Measurements from ENCODE around the gene DLL4.

Gene DLL4

DNA sequence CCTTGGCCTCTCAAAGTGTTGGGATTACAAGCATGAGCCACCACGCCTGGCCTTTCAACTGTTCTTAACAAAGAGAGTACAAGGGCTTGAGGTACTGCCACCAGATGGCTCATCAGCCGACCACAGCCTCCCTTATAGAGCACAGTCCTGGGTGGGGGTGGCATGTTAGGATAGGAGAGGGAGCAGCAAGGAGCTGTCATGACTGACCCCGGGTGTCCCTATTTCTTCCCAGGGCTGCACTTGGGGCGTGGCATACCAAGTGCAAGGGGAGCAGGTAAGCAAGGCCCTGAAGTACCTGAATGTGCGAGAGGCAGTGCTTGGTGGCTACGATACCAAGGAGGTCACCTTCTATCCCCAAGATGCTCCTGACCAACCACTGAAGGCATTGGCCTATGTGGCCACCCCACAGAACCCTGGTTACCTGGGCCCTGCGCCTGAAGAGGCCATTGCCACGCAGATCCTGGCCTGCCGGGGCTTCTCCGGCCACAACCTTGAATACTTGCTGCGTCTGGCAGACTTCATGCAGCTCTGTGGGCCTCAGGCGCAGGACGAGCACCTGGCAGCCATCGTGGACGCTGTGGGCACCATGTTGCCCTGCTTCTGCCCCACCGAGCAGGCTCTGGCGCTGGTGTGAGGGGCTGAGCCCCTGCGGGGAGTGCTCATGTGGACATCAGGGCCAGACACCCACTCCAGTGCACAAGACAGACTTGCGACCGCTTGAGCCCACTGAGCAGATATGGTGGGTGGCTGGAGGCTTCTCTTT, 26.2 kb downstream of the DLL4 start:
- 89 to 90% methylated on average over 20 of the region's 20 CpGs for WGBS, 2 experiments
- Histone ChIP-seq H3K4me3 (ENCODE audit: insufficient read depth, low read depth, low read length) (no peak overlapping the region), H3K9me3 (ENCODE audit: control insufficient read depth, low read length) (no peaks in the 10 kb centered on the region), H3K27me3 (ENCODE audit: control insufficient read depth, insufficient read depth, low read length, poor library complexity, severe bottlenecking) (peaks cover 15% of the 10 kb centered on the region), H3K27ac (ENCODE audit: insufficient read depth, low read depth, low read length, poor library complexity, severe bottlenecking) (no peak overlapping the region), H3K4me1 (ENCODE audit: control insufficient read depth, insufficient read depth, low read length) (peaks cover 7% of the 10 kb centered on the region), H3K36me3 (ENCODE audit: control insufficient read depth, insufficient read depth, low read length) (no peaks in the 10 kb centered on the region)

DNA sequence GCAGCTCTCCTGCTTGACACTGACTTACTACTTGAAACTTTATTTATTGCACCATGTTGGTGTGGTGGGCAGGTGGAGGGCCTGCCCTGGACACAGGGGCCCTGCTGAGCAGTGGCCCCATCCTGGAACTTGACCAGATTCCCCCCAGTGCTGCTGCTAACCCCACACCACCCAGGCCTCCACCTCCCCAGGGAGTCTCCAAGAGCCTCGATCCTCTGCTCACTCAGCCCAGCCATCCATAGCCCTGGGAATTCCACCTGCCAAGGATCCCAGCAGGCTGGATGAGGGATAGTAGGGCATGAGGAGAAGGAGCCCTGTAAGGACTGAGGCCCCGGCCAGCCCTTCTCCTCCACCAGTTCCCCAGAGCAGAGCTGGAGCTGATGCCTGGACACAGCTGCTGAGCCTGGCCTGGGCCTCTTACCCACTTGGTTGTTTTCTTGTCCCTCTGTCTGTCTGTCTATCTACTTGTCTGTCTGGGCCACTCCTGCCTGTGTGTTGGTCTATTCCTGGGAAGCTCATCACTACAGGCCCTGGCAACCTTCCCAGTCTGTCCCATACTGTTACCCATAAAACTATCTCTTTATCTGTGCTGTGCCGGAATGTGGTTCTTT, 26.9 kb downstream of the DLL4 start:
- no peak overlapping the region for H3K27ac ChIP-seq (ENCODE audit: insufficient read depth, low read depth, low read length, poor library complexity, severe bottlenecking)
- peaks cover 8% of the 10 kb centered on the region for H3K4me1 ChIP-seq (ENCODE audit: control insufficient read depth, insufficient read depth, low read length)
- peaks cover 15% of the 10 kb centered on the region for H3K27me3 ChIP-seq (ENCODE audit: control insufficient read depth, insufficient read depth, low read length, poor library complexity, severe bottlenecking)
- WGBS, 2 experiments = 84 to 90% methylated on average over 2 to 3 of the region's 3 CpGs
- H3K9me3 ChIP-seq (ENCODE audit: control insufficient read depth, low read length) = no peaks in the 10 kb centered on the region
- H3K4me3 ChIP-seq (ENCODE audit: insufficient read depth, low read depth, low read length) = no peak overlapping the region
- H3K36me3 ChIP-seq (ENCODE audit: control insufficient read depth, insufficient read depth, low read length) = no peaks in the 10 kb centered on the region

DNA sequence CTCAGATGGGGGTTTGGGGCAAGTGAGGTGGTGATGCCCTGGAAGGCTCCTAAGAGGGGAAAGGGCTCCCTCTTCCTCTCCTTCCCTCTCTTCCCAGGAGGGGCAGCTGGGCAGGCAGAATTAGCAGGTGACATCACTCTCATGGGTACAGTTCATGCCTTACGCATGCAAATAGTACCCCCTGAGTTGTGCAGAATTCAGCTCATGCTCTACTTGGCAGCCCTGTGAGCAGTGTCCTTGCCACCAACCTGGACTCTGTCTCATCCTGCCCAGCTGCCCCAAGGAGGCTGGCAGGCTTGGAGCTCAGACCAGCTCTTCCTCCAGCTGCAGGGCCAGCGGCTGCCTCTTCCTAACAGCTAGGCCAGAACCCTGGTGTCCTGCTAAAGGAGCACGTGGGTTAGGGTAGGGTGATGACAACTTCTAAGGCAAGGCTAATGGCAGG, 27.4 kb downstream of the DLL4 start:
- Histone ChIP-seq H3K4me1 (ENCODE audit: control insufficient read depth, insufficient read depth, low read length) (peaks cover 8% of the 10 kb centered on the region), H3K9me3 (ENCODE audit: control insufficient read depth, low read length) (no peaks in the 10 kb centered on the region), H3K27me3 (ENCODE audit: control insufficient read depth, insufficient read depth, low read length, poor library complexity, severe bottlenecking) (peaks cover 15% of the 10 kb centered on the region), H3K36me3 (ENCODE audit: control insufficient read depth, insufficient read depth, low read length) (no peaks in the 10 kb centered on the region), H3K4me3 (ENCODE audit: insufficient read depth, low read depth, low read length) (no peak overlapping the region), H3K27ac (ENCODE audit: insufficient read depth, low read depth, low read length, poor library complexity, severe bottlenecking) (no peak overlapping the region)
- 94 to 98% methylated on average over 3 of the region's 3 CpGs for WGBS, 2 experiments

GRCh38 chr15:40957041-40957555, 28.0 kb downstream of the DLL4 start:
- no peak overlapping the region for H3K4me3 ChIP-seq (ENCODE audit: insufficient read depth, low read depth, low read length)
- 90 to 96% methylated on average over 4 of the region's 4 CpGs for WGBS, 2 experiments
- H3K36me3 ChIP-seq (ENCODE audit: control insufficient read depth, insufficient read depth, low read length) = no peaks in the 10 kb centered on the region
- H3K4me1 ChIP-seq (ENCODE audit: control insufficient read depth, insufficient read depth, low read length) = peaks cover 8% of the 10 kb centered on the region
- H3K27me3 ChIP-seq (ENCODE audit: control insufficient read depth, insufficient read depth, low read length, poor library complexity, severe bottlenecking) = peaks cover 14% of the 10 kb centered on the region
- no peak overlapping the region for H3K27ac ChIP-seq (ENCODE audit: insufficient read depth, low read depth, low read length, poor library complexity, severe bottlenecking)
- no peaks in the 10 kb centered on the region for H3K9me3 ChIP-seq (ENCODE audit: control insufficient read depth, low read length)

DNA sequence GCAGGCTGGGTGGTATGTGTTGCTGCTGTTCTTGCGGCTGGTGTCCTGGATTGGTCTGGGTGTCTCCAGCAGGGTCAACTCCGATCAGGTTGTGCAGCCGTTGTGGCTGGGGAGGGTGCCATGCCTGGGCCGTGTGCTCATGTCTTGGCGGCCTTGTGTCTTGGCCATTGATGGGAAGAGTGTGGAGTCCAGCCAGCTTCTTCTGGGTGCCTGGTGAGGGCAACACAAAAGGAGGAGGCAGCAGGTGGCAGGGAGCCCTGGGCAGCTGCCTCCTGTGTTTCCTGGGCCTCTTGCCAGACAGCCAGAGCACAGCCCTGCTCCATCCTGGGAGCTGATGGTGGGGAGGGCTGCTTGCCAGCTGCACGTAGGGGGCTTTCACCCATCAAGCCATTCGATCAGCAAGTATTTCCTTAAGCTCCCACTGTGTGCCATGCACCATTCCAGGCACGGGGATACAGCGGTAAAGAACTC, 28.5 kb downstream of the DLL4 start:
- WGBS, 2 experiments = 92% methylated on average over 9 of the region's 9 CpGs

GRCh38 chr15:40958146-40958545, 29.0 kb downstream of the DLL4 start:
- H3K27ac ChIP-seq (ENCODE audit: insufficient read depth, low read depth, low read length, poor library complexity, severe bottlenecking) = no peak overlapping the region
- H3K4me1 ChIP-seq (ENCODE audit: control insufficient read depth, insufficient read depth, low read length) = peaks cover 8% of the 10 kb centered on the region
- peaks cover 9% of the 10 kb centered on the region for H3K27me3 ChIP-seq (ENCODE audit: control insufficient read depth, insufficient read depth, low read length, poor library complexity, severe bottlenecking)
- no peaks in the 10 kb centered on the region for H3K36me3 ChIP-seq (ENCODE audit: control insufficient read depth, insufficient read depth, low read length)
- no peaks in the 10 kb centered on the region for H3K9me3 ChIP-seq (ENCODE audit: control insufficient read depth, low read length)
- H3K4me3 ChIP-seq (ENCODE audit: insufficient read depth, low read depth, low read length) = no peak overlapping the region
- 94% methylated on average over 6 of the region's 6 CpGs for WGBS, 2 experiments

More for the DNA sequence above, 28.5 kb downstream of the DLL4 start:
- Histone ChIP-seq H3K36me3 (ENCODE audit: control insufficient read depth, insufficient read depth, low read length) (no peaks in the 10 kb centered on the region), H3K27me3 (ENCODE audit: control insufficient read depth, insufficient read depth, low read length, poor library complexity, severe bottlenecking) (peaks cover 9% of the 10 kb centered on the region), H3K9me3 (ENCODE audit: control insufficient read depth, low read length) (no peaks in the 10 kb centered on the region), H3K4me3 (ENCODE audit: insufficient read depth, low read depth, low read length) (no peak overlapping the region), H3K27ac (ENCODE audit: insufficient read depth, low read depth, low read length, poor library complexity, severe bottlenecking) (no peak overlapping the region), H3K4me1 (ENCODE audit: control insufficient read depth, insufficient read depth, low read length) (peaks cover 8% of the 10 kb centered on the region)

GRCh38 chr15:40958723-40959122, 29.6 kb downstream of the DLL4 start:
- H3K4me3 ChIP-seq (ENCODE audit: insufficient read depth, low read depth, low read length) = no peak overlapping the region
- peaks cover 8% of the 10 kb centered on the region for H3K4me1 ChIP-seq (ENCODE audit: control insufficient read depth, insufficient read depth, low read length)
- H3K27ac ChIP-seq (ENCODE audit: insufficient read depth, low read depth, low read length, poor library complexity, severe bottlenecking) = no peak overlapping the region
- no peaks in the 10 kb centered on the region for H3K9me3 ChIP-seq (ENCODE audit: control insufficient read depth, low read length)
- 94 to 95% methylated on average over 8 of the region's 8 CpGs for WGBS, 2 experiments
- H3K36me3 ChIP-seq (ENCODE audit: control insufficient read depth, insufficient read depth, low read length) = no peaks in the 10 kb centered on the region
- H3K27me3 ChIP-seq (ENCODE audit: control insufficient read depth, insufficient read depth, low read length, poor library complexity, severe bottlenecking) = peaks cover 6% of the 10 kb centered on the region

GRCh38 chr15:40959331-40960141, 30.4 kb downstream of the DLL4 start:
- no peak overlapping the region for H3K4me3 ChIP-seq (ENCODE audit: insufficient read depth, low read depth, low read length)
- no peaks in the 10 kb centered on the region for H3K27me3 ChIP-seq (ENCODE audit: control insufficient read depth, insufficient read depth, low read length, poor library complexity, severe bottlenecking)
- no peaks in the 10 kb centered on the region for H3K36me3 ChIP-seq (ENCODE audit: control insufficient read depth, insufficient read depth, low read length)
- peaks cover 8% of the 10 kb centered on the region for H3K4me1 ChIP-seq (ENCODE audit: control insufficient read depth, insufficient read depth, low read length)
- H3K9me3 ChIP-seq (ENCODE audit: control insufficient read depth, low read length) = no peaks in the 10 kb centered on the region
- no peak overlapping the region for H3K27ac ChIP-seq (ENCODE audit: insufficient read depth, low read depth, low read length, poor library complexity, severe bottlenecking)
- WGBS, 2 experiments = 56 to 57% methylated on average over 22 of the region's 22 CpGs

- WGBS, 2 experiments = 90 to 92% methylated on average over 16 of the region's 16 CpGs
- no peak overlapping the region for H3K4me3 ChIP-seq (ENCODE audit: insufficient read depth, low read depth, low read length)
- H3K27me3 ChIP-seq (ENCODE audit: control insufficient read depth, insufficient read depth, low read length, poor library complexity, severe bottlenecking) = no peaks in the 10 kb centered on the region
- H3K27ac ChIP-seq (ENCODE audit: insufficient read depth, low read depth, low read length, poor library complexity, severe bottlenecking) = no peak overlapping the region
- peaks cover 8% of the 10 kb centered on the region for H3K4me1 ChIP-seq (ENCODE audit: control insufficient read depth, insufficient read depth, low read length)
- H3K9me3 ChIP-seq (ENCODE audit: control insufficient read depth, low read length) = no peaks in the 10 kb centered on the region
- H3K36me3 ChIP-seq (ENCODE audit: control insufficient read depth, insufficient read depth, low read length) = no peaks in the 10 kb centered on the region
These were observed 31.2 kb downstream of the DLL4 start for GRCh38 chr15:40960151-40960885.

Measured in ectodermal cell (in vitro differentiated cells).